Neural progenitor cell (in vitro differentiated cells): ENCODE data around the gene TRIO. TPM values are rescaled to one million over a fixed set of nuclear protein-coding genes. Genes with fewer than 3 reads are reported as not detected.
A peak's percentile ranks its signal among the peaks of the same experiment; 100 is the strongest.

ENCODE experiments used
- DNase-seq: peaks from one replicate; pipeline ENCODE4 v3.0.0-alpha.2; 2016; ENCODE audit warnings: low spot score
- H2AFZ ChIP-seq: fragments of 200-600 bp; sonication (generic); replicated peaks from 2 replicates; pipeline ENCODE4 v1.6.1; 2016; ENCODE audit warnings: antibody characterized with exemption
- H3F3A ChIP-seq: fragments of 200-600 bp; sonication (generic); 2 replicates; pipeline ENCODE4 v1.6.1; 2016; ENCODE audit warnings: antibody characterized with exemption, low read depth
- H3K27ac ChIP-seq: fragments of 200-600 bp; sonication (generic); 2 replicates; pipeline ENCODE4 v1.5.1; 2016; ENCODE audit warnings: mild to moderate bottlenecking
- H3K27me3 ChIP-seq: fragments of 200-600 bp; sonication (generic); 2 replicates; pipeline ENCODE4 v1.6.1; 2016; ENCODE audit warnings: mild to moderate bottlenecking, moderate library complexity
- H3K36me3 ChIP-seq: fragments of 200-600 bp; sonication (generic); 2 replicates; pipeline ENCODE4 v1.5.1; 2016
- H3K4me1 ChIP-seq: fragments of 200-600 bp; sonication (generic); 2 replicates; pipeline ENCODE4 v1.6.1; 2016; ENCODE audit warnings: mixed run types
- H3K4me2 ChIP-seq: fragments of 200-600 bp; sonication (generic); 2 replicates; pipeline ENCODE4 v1.6.1; 2016
- H3K4me3 ChIP-seq: fragments of 200-600 bp; sonication (generic); 2 replicates; pipeline ENCODE4 v1.5.1; 2016
- H3K79me2 ChIP-seq: fragments of 200-600 bp; sonication (generic); 2 replicates; pipeline ENCODE4 v1.6.1; 2016; ENCODE audit warnings: low read depth
- H3K9ac ChIP-seq: fragments of 200-600 bp; sonication (generic); 2 replicates; pipeline ENCODE4 v1.6.1; 2016
- H3K9me3 ChIP-seq: fragments of 200-600 bp; sonication (generic); 2 replicates; pipeline ENCODE4 v1.5.1; 2016; ENCODE audit warnings: low read depth
- H4K20me1 ChIP-seq: fragments of 200-600 bp; sonication (generic); 2 replicates; pipeline ENCODE4 v1.6.1; 2016; ENCODE audit warnings: low read depth
- H3K27ac Mint-ChIP-seq: 3 replicates; pipeline ENCODE4 v1.8.0; 2021; ENCODE audit warnings: mixed read lengths
- H3K27me3 Mint-ChIP-seq: 2 replicates; pipeline ENCODE4 v1.8.0; 2022; ENCODE audit warnings: low read depth, mild to moderate bottlenecking, inconsistent platforms, moderate library complexity, mixed read lengths; ENCODE audit not compliant: insufficient read depth
- H3K36me3 Mint-ChIP-seq: 3 replicates; pipeline ENCODE4 v1.8.0; 2021; ENCODE audit warnings: mixed read lengths
- H3K4me1 Mint-ChIP-seq: 3 replicates; pipeline ENCODE4 v1.8.0; 2021; ENCODE audit warnings: mixed read lengths
- H3K4me3 Mint-ChIP-seq: 3 replicates; pipeline ENCODE4 v1.8.0; 2021; ENCODE audit warnings: mild to moderate bottlenecking, moderate library complexity, mixed read lengths
- H3K9me3 Mint-ChIP-seq: 3 replicates; pipeline ENCODE4 v1.8.0; 2020; ENCODE audit warnings: mixed read lengths
- CTCF ChIP-seq: fragments of 200-600 bp; sonication (generic); IDR thresholded peaks from 2 replicates; pipeline ENCODE4 v1.5.1; 2017; ENCODE audit warnings: antibody characterized with exemption, mild to moderate bottlenecking
- EZH2 ChIP-seq: fragments of 200-600 bp; sonication (generic); IDR thresholded peaks from 2 replicates; pipeline ENCODE4 v1.6.1; 2017; ENCODE audit warnings: antibody characterized with exemption, mild to moderate bottlenecking, moderate library complexity
- EZH2phosphoT487 ChIP-seq: fragments of 200-600 bp; sonication (generic); IDR thresholded peaks from 2 replicates; pipeline ENCODE4 v1.6.1; 2017; ENCODE audit warnings: antibody characterized with exemption
- total RNA-seq: library from RNA; depleted of rRNA; stranded (reverse); fragments of >200 nt; gene quantifications from 2 replicates; pipeline ENCODE4 v1.2.3, GENCODE V29; 2015; ENCODE audit warnings: low replicate concordance

The TRIO gene
- total RNA-seq, 1 donor from 2014 or later = 84.7 TPM

DNA sequence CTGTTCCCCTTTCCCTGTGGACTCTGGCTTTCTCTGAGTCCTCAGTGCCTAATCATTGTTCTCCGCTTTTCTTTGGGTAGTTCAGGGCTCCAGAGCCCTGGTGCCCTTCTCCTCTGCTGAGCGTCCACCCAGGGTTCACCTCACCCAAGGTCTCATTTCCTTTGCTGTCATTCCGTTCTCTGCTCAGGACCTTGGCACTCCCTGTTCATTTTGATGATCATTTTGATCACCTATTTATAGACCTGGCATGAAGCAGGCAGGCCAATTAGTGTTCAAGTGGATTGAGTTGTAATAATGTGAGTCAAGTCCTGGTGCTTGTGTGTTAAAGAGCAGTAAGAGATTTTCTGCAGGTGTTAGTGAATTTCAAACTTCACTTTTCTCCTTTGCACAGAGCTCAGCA lies 3.6 kb downstream of the TRIO start:
- no peak overlapping the region for H2AFZ ChIP-seq
- H3K4me1 ChIP-seq = peaks cover 38% of the 10 kb centered on the region
- peaks cover 80% of the 10 kb centered on the region for H3K79me2 ChIP-seq
- H3K36me3 ChIP-seq = no peaks in the 10 kb centered on the region
- no peak overlapping the region for H3K4me3 ChIP-seq
- H3K9me3 ChIP-seq = no peaks in the 10 kb centered on the region
- Mint-ChIP-seq H3K4me1 (peaks cover 66% of the 10 kb centered on the region), H3K27me3 (no peaks in the 10 kb centered on the region), H3K36me3 (no peaks in the 10 kb centered on the region), H3K9me3 (no peaks in the 10 kb centered on the region), H3K4me3 (no peak overlapping the region), H3K27ac (peak overlapping the region; percentile 4)
- peak overlapping the region; percentile 92 for H3K4me2 ChIP-seq
- no peak overlapping the region for H3K9ac ChIP-seq
- DNase-seq = no peak
- no peak overlapping the region for H3K27ac ChIP-seq
- TF ChIP-seq CTCF (no peak), EZH2phosphoT487 (no peak), EZH2 (no peak)
- peaks cover 77% of the 10 kb centered on the region for H4K20me1 ChIP-seq
- H3K27me3 ChIP-seq = peaks cover 4% of the 10 kb centered on the region
- H3F3A ChIP-seq = peaks cover 20% of the 10 kb centered on the region

GRCh38 chr5:14147210-14147609 lies 4.1 kb downstream of the TRIO start:
- Histone ChIP-seq H2AFZ (no peak overlapping the region), H3K9ac (no peak overlapping the region), H3K4me1 (peaks cover 38% of the 10 kb centered on the region), H3K9me3 (no peaks in the 10 kb centered on the region), H3K4me3 (no peak overlapping the region), H3K27ac (no peak overlapping the region), H3K27me3 (no peaks in the 10 kb centered on the region), H3K36me3 (no peaks in the 10 kb centered on the region), H3F3A (peaks cover 15% of the 10 kb centered on the region), H3K4me2 (no peak overlapping the region), H4K20me1 (peaks cover 82% of the 10 kb centered on the region), H3K79me2 (peaks cover 85% of the 10 kb centered on the region)
- Mint-ChIP-seq H3K27me3 (no peaks in the 10 kb centered on the region), H3K4me3 (no peak overlapping the region), H3K36me3 (no peaks in the 10 kb centered on the region), H3K4me1 (peaks cover 65% of the 10 kb centered on the region), H3K9me3 (no peaks in the 10 kb centered on the region), H3K27ac (peak overlapping the region; percentile 4)
- no peak for DNase-seq
- TF ChIP-seq CTCF = no peak
- no peak for TF ChIP-seq EZH2
- no peak for TF ChIP-seq EZH2phosphoT487

DNA sequence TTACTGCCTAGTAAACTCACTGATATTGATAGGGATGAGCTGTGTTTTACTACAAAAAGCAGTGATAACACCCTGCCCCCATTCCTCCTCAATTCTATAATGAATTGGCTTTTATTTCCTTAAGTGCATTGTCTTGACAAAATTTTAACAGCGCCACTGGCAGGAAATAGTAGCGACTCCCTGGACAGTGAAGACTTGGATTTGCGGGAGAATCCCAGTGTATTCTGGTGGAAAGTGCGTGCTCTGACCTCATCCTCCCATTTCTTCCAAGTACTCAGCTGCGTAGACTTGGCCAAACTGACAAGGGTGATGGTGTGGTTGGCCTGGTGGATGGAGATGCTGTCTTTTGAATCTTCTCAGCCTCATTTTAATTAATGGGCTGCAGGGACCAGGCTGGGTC lies 5.3 kb downstream of the TRIO start:
- no peaks in the 10 kb centered on the region for H3K36me3 ChIP-seq
- Mint-ChIP-seq H3K4me3 (no peak overlapping the region), H3K9me3 (no peaks in the 10 kb centered on the region), H3K27me3 (no peaks in the 10 kb centered on the region), H3K4me1 (peaks cover 71% of the 10 kb centered on the region), H3K27ac (no peak overlapping the region), H3K36me3 (no peaks in the 10 kb centered on the region)
- peaks cover 95% of the 10 kb centered on the region for H4K20me1 ChIP-seq
- no peaks in the 10 kb centered on the region for H3K9me3 ChIP-seq
- H3K4me3 ChIP-seq = no peak overlapping the region
- H3K4me2 ChIP-seq = no peak overlapping the region
- no peak overlapping the region for H3K9ac ChIP-seq
- H3K27ac ChIP-seq = no peak overlapping the region
- H3K79me2 ChIP-seq = peaks cover 98% of the 10 kb centered on the region
- H3K4me1 ChIP-seq = peaks cover 47% of the 10 kb centered on the region
- TF ChIP-seq EZH2phosphoT487 = no peak
- no peak for TF ChIP-seq CTCF
- TF ChIP-seq EZH2 = no peak
- H2AFZ ChIP-seq = no peak overlapping the region
- no peak for DNase-seq
- H3K27me3 ChIP-seq = no peaks in the 10 kb centered on the region
- peaks cover 12% of the 10 kb centered on the region for H3F3A ChIP-seq
